PC-3 (cell line): Measurements from ENCODE around the gene TBC1D24. TPM values are rescaled to one million over a fixed set of nuclear protein-coding genes. Genes with fewer than 3 reads are reported as not detected.

Experiments used
- ATAC-seq: fragments of 200-7000 bp; cut with Tn5 transposase; 2 replicates; pipeline ENCODE4 v1.9.1; 2020; ENCODE audit warnings: mild to moderate bottlenecking, moderate library complexity
- BruUV-seq: library from RNA; stranded (reverse); fragments of 400-500 nt; replicated peaks from 2 replicates; lab custom pipeline; 2021; lab: Mats Ljungman, UMichigan
- CTCF ChIA-PET: fragments of 300-600 bp; sonication (Branson Sonifier 250); formaldehyde crosslinking; loops from one replicate; lab custom pipeline; 2022; ENCODE audit warnings: antibody characterized with exemption; lab: Charles Lee
- POLR2A ChIA-PET: fragments of 300-600 bp; sonication (Branson Sonifier 250); formaldehyde crosslinking; loops from one replicate; lab custom pipeline; 2022; ENCODE audit warnings: antibody characterized with exemption; ENCODE audit not compliant: unreplicated experiment; lab: Charles Lee
- DNase-seq: peaks from one replicate; pipeline ENCODE4 v3.0.0-alpha.2; 2015
- H2AFZ ChIP-seq: fragments of 300-600 bp; sonication (generic); 2 replicates; pipeline ENCODE4 v1.6.0; 2016; ENCODE audit warnings: antibody characterized with exemption, low read length
- H3F3A ChIP-seq: fragments of 300-600 bp; sonication (generic); one replicate; pipeline ENCODE4 v1.6.0; 2017; ENCODE audit warnings: antibody characterized with exemption, low read length, control low read depth, mild to moderate bottlenecking; ENCODE audit not compliant: unreplicated experiment
- H3K27ac ChIP-seq: fragments of 300-600 bp; sonication (generic); 2 replicates; pipeline ENCODE4 v1.5.1; 2016; ENCODE audit warnings: mild to moderate bottlenecking, low read length
- H3K27me3 ChIP-seq: fragments of 300-600 bp; sonication (generic); 2 replicates; pipeline ENCODE4 v1.6.1; 2016; ENCODE audit warnings: low read length, mixed read lengths
- H3K36me3 ChIP-seq: fragments of 300-600 bp; sonication (generic); 2 replicates; pipeline ENCODE4 v1.6.1; 2016; ENCODE audit warnings: low read depth, mixed run types, low read length, mixed read lengths
- H3K4me1 ChIP-seq: fragments of 300-600 bp; sonication (generic); 2 replicates; pipeline ENCODE4 v1.5.1; 2016; ENCODE audit warnings: low read length; ENCODE audit not compliant: insufficient read depth
- H3K4me2 ChIP-seq: fragments of 300-600 bp; sonication (generic); 2 replicates; pipeline ENCODE4 v1.6.0; 2016; ENCODE audit warnings: low read length
- H3K4me3 ChIP-seq: fragments of 300-600 bp; sonication (generic); 2 replicates; pipeline ENCODE4 v1.5.1; 2016; ENCODE audit warnings: mild to moderate bottlenecking, low read length, mixed read lengths
- H3K79me2 ChIP-seq: fragments of 300-600 bp; sonication (generic); 2 replicates; pipeline ENCODE4 v1.6.1; 2017; ENCODE audit warnings: low read length, mixed read lengths
- H3K9ac ChIP-seq: fragments of 300-600 bp; sonication (generic); 2 replicates; pipeline ENCODE4 v1.6.0; 2016; ENCODE audit warnings: mild to moderate bottlenecking, low read length
- H3K9me2 ChIP-seq: fragments of 300-600 bp; sonication (generic); replicated peaks from 2 replicates; pipeline ENCODE4 v1.6.1; 2016; ENCODE audit warnings: mixed run types, low read length, mixed read lengths
- H3K9me3 ChIP-seq: fragments of 300-600 bp; sonication (generic); 2 replicates; pipeline ENCODE4 v1.6.1; 2016; ENCODE audit warnings: low read length, mixed read lengths
- H4K20me1 ChIP-seq: fragments of 300-600 bp; sonication (generic); 2 replicates; pipeline ENCODE4 v1.6.1; 2016; ENCODE audit warnings: low read length, mixed read lengths
- CTCF ChIP-seq: fragments of 300-600 bp; sonication (generic); conservative IDR thresholded peaks from 2 replicates; pipeline ENCODE4 v1.5.1; 2017; ENCODE audit warnings: antibody characterized with exemption, low read depth, mild to moderate bottlenecking, low read length
- EZH2 ChIP-seq: fragments of 300-600 bp; sonication (generic); IDR thresholded peaks from one replicate; pipeline ENCODE4 v1.6.1; 2017; ENCODE audit warnings: antibody characterized with exemption, mild to moderate bottlenecking, low read length; ENCODE audit not compliant: unreplicated experiment
- EZH2phosphoT487 ChIP-seq: fragments of 300-600 bp; sonication (generic); IDR thresholded peaks from 2 replicates; pipeline ENCODE4 v1.6.1; 2018; ENCODE audit warnings: mild to moderate bottlenecking, antibody characterized with exemption, low read length, borderline replicate concordance
- intact Hi-C: fragments of 100-400 bp; cut with micrococcal nuclease; formaldehyde crosslinking; loops from 2 replicates; pipeline ENCODE4 v1.9.0; 2023
- total RNA-seq: library from RNA; depleted of rRNA; stranded (reverse); fragments of >200 nt; gene quantifications from 2 replicates; pipeline ENCODE4 v1.2.3, GENCODE V29; 2014

The TBC1D24 gene
- total RNA-seq, 1 experiment from 2014 or later = 15.2 TPM

- no peak for TF ChIP-seq EZH2
- TF ChIP-seq EZH2phosphoT487 = no peak
- no peak for TF ChIP-seq CTCF
- no peak overlapping the region for H3K27ac ChIP-seq
- H3K9ac ChIP-seq = no peak overlapping the region
- BruUV-seq = no TSS peak
- peaks cover 33% of the 10 kb centered on the region for H3K79me2 ChIP-seq
- no peaks in the 10 kb centered on the region for H3K9me2 ChIP-seq
- ATAC-seq (no peak), DNase-seq (no peak)
- H3F3A ChIP-seq = no peaks in the 10 kb centered on the region
- intact Hi-C loops = no loop called here
- POLR2A ChIA-PET = interaction anchor here (0.6 kb wide), 1 partner anchor 37 kb away, joined by 8 read pairs; the partner anchor contains the start of gene TBC1D24
- H3K4me1 ChIP-seq = peaks cover 24% of the 10 kb centered on the region
- H3K9me3 ChIP-seq = no peaks in the 10 kb centered on the region
- no peaks in the 10 kb centered on the region for H3K36me3 ChIP-seq
- H2AFZ ChIP-seq = no peak overlapping the region
- no peak overlapping the region for H3K4me2 ChIP-seq
- H3K27me3 ChIP-seq = no peaks in the 10 kb centered on the region
- peaks cover 27% of the 10 kb centered on the region for H4K20me1 ChIP-seq
- CTCF ChIA-PET = no interaction called here
- no peak overlapping the region for H3K4me3 ChIP-seq
These were observed 37.2 kb downstream of the TBC1D24 start for GRCh38 chr16:2511996-2512734.

DNA sequence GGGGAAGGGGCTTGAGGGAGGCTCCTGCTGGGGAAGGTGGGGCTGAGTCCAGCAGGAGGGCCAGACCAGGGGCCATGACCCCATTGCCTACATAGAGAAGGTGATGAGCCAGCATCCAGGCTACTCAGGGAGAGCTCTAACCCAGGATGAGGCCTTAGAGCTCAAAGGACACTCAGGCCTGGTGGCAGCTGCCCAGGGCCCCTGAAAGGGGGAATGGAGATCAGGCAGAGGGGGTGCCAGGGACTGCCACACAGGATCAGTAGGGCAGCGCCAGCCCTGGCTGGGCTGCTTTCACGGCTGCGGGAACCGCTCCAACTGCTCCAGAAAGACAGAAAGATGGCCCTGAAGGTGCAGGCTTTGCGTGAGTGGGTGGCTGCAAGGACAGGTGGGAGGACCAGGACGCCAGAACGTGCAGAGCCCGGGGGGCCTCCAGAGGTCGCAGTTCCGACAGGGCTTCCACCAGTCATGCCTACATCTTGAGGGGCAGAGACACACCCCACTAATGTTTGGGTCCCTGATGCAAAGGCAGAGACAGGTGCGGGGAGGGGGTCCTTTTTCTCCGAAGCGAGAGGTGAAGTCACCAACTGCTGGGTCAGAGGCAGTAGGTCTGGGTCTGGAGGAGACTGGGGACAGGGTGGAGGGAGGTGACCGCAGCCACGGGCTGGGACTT is 37.9 kb downstream of the TBC1D24 start:
- H2AFZ ChIP-seq = peak overlapping the region; percentile 71; the same call in 1 of the 2 replicates
- H3K36me3 ChIP-seq = no peaks in the 10 kb centered on the region
- H3F3A ChIP-seq = no peaks in the 10 kb centered on the region
- peak overlapping the region; percentile 75 for H3K4me2 ChIP-seq
- H3K27ac ChIP-seq = no peak overlapping the region
- POLR2A ChIA-PET = no interaction called here
- H3K4me3 ChIP-seq = peak overlapping the region; percentile 81; the same call in 1 of the 2 replicates
- H3K9me2 ChIP-seq = no peaks in the 10 kb centered on the region
- ATAC-seq (no peak), DNase-seq (no peak)
- TF ChIP-seq EZH2phosphoT487 (no peak), EZH2 (no peak), CTCF (no peak)
- CTCF ChIA-PET = no interaction called here
- no TSS peak for BruUV-seq
- H3K4me1 ChIP-seq = peaks cover 26% of the 10 kb centered on the region
- H4K20me1 ChIP-seq = peaks cover 31% of the 10 kb centered on the region
- peaks cover 40% of the 10 kb centered on the region for H3K79me2 ChIP-seq
- intact Hi-C loops = no loop called here
- no peaks in the 10 kb centered on the region for H3K9me3 ChIP-seq
- H3K9ac ChIP-seq = no peak overlapping the region
- H3K27me3 ChIP-seq = no peaks in the 10 kb centered on the region
